ENCODE data around the gene FBXL17. TPM values are rescaled to one million over a fixed set of nuclear protein-coding genes. Genes with fewer than 3 reads are reported as not detected.

Gene FBXL17
- total and polyA plus RNA-seq, 2 of the 13 experiments (the other 11 are each of a cell fraction or from before 2014, with no cell fraction given), result 3.0 to 7.9 TPM

GRCh38 chr5:108344103-108344822 is 37.6 kb downstream of the FBXL17 start:
- DNase-seq (ENCODE audit: low spot score) (no peak), FAIRE-seq (no peak), ATAC-seq (no peak)
- H3K27ac ChIP-seq (ENCODE audit: extremely low read length, insufficient read depth, low read length), result no peak overlapping the region
- in situ Hi-C loops (cut with HindIII; ENCODE audit: extremely low pct_ligation_motif_present, low pct_unique_long_range_greater_than_20kb) (loop anchor here (5.0 kb wide), 1 partner anchor 77 kb away; no protein-coding TSS in a partner anchor), intact Hi-C loops (cut with micrococcal nuclease; ENCODE audit: unreplicated experiment) (loop anchor here (10.0 kb wide), 1 partner anchor 669 kb away; the partner anchor contains the start of gene EFNA5)
- no peaks in the 10 kb centered on the region for H3K27me3 ChIP-seq (ENCODE audit: control insufficient read depth in 1 of 2, insufficient read depth in 2 of 2, low read length in 2 of 2)
- WGBS (ENCODE audit: low lambda C conversion rate), result 94% methylated on average over 5 of the region's 5 CpGs
- H3K36me3 ChIP-seq (replicated peaks in 1 of 2; ENCODE audit: control insufficient read depth in 1 of 2, insufficient read depth in 2 of 2, low read length in 2 of 2), result 0 out of 5 replicates have a peak, but pooled peaks cover 0 to 1% of the 10 kb centered on the region in 2 experiments
- no peak overlapping the region for H3K4me2 ChIP-seq (ENCODE audit: low read depth, low read length)
- no peaks in the 10 kb centered on the region for H4K20me1 ChIP-seq (ENCODE audit: insufficient read depth, low read length)
- no peaks in the 10 kb centered on the region for H3K4me1 ChIP-seq (ENCODE audit: insufficient read depth, low read length)
- H2AFZ ChIP-seq (ENCODE audit: low read length), result no peak overlapping the region
- TF ChIP-seq ZNF709 (CRISPR knock-in tag; IDR thresholded peaks at IDR 0.05) (no peak), TFDP1 (CRISPR knock-in tag; IDR thresholded peaks at IDR 0.05; ENCODE audit: borderline replicate concordance) (no peak), ZNF891 (CRISPR knock-in tag; IDR thresholded peaks at IDR 0.05) (no peak), POLR2AphosphoS2 (IDR thresholded peaks at IDR 0.05; ENCODE audit: low read depth, low read length) (no peak), ZFP82 (CRISPR knock-in tag; IDR thresholded peaks at IDR 0.05; ENCODE audit: borderline replicate concordance) (no peak), KLF15 (CRISPR knock-in tag; IDR thresholded peaks at IDR 0.05; ENCODE audit: borderline replicate concordance) (no peak), ZBTB26 (CRISPR knock-in tag; IDR thresholded peaks at IDR 0.05; ENCODE audit: borderline replicate concordance) (no peak), MNT (IDR thresholded peaks at IDR 0.05) (no peak), ZNF687 (CRISPR knock-in tag; IDR thresholded peaks at IDR 0.05) (no peak), SP4 (CRISPR knock-in tag; IDR thresholded peaks at IDR 0.05) (no peak), THAP11 (CRISPR knock-in tag; IDR thresholded peaks at IDR 0.05) (no peak), E2F1 (CRISPR knock-in tag; IDR thresholded peaks at IDR 0.05) (no peak)
- CTCF ChIA-PET (ENCODE audit: low intra/inter-chr PET ratio, low total read pairs), result interaction anchor here (2.3 kb wide), 1 partner anchor 83 kb away, joined by 36 read pairs; no protein-coding TSS in a partner anchor
- POLR2A ChIA-PET, result no interaction called here
- no peak overlapping the region for H3K9ac ChIP-seq (ENCODE audit: insufficient read depth, low read depth, low read length)
- BruUV-seq (replicated peaks), result no TSS peak
- no peaks in the 10 kb centered on the region for H3K79me2 ChIP-seq (ENCODE audit: insufficient read depth, low read length)
- no peak overlapping the region for H3K4me3 ChIP-seq (replicated peaks in 1 of 3; ENCODE audit: insufficient read depth in 1 of 3, low read depth in 2 of 3, low read length in 3 of 3)
- H3K9me3 ChIP-seq (ENCODE audit: low read length), result no peaks in the 10 kb centered on the region
